ENCODE measurements around the gene CREB5. TPM values are rescaled to one million over a fixed set of nuclear protein-coding genes. Genes with fewer than 3 reads are reported as not detected.

Gene CREB5
- total RNA-seq, 4 donors from 2014 or later, result 7.8 to 29.9 (median 12.9) TPM

- no peak for TF ChIP-seq POLR2AphosphoS5 (IDR thresholded peaks at IDR 0.05)
- no peak for TF ChIP-seq POLR2A (IDR thresholded peaks at IDR 0.05)
- TF ChIP-seq CTCF (IDR thresholded peaks at IDR 0.05), result no peak
- no peak for TF ChIP-seq EP300 (IDR thresholded peaks at IDR 0.05)
- H3K9me3 ChIP-seq, result no peaks in the 10 kb centered on the region
- H3K4me3 ChIP-seq, result no peak overlapping the region
- peaks cover 0 to 37% (median 2%) of the 10 kb centered on the region in 3 donors for H3K4me1 ChIP-seq
- H3K27me3 ChIP-seq, result no peaks in the 10 kb centered on the region
- no peak for ATAC-seq
- peak overlapping the region in 2 of 4 donors; percentile 24 to 36 for H3K27ac ChIP-seq
- no peaks in the 10 kb centered on the region for H3K36me3 ChIP-seq
- 85 to 92% methylated on average over 2 to 6 of the region's 8 CpGs for WGBS, 2 donors (ENCODE audit: low coverage in 1 of 2)
These were observed 270.5 kb downstream of the CREB5 start for GRCh38 chr7:28682801-28683200.

- H3K4me1 ChIP-seq, result peaks cover 0 to 52% (median 10%) of the 10 kb centered on the region in 3 donors
- 34 to 53% methylated on average over 3 of the region's 5 CpGs for WGBS, 2 donors (ENCODE audit: low coverage in 1 of 2)
These were observed 272.4 kb downstream of the CREB5 start for GRCh38 chr7:28684650-28685241.

GRCh38 chr7:28685242-28685643, 272.9 kb downstream of the CREB5 start:
- WGBS, 2 donors (ENCODE audit: low coverage in 1 of 2), result 36 to 37% methylated on average over 7 of the region's 7 CpGs
- no peak for ATAC-seq
- H3K4me3 ChIP-seq, result peak overlapping the region; percentile 51 to 53
- peaks cover 0 to 52% (median 10%) of the 10 kb centered on the region in 3 donors for H3K4me1 ChIP-seq
- no peaks in the 10 kb centered on the region for H3K36me3 ChIP-seq
- H3K9me3 ChIP-seq, result no peaks in the 10 kb centered on the region
- TF ChIP-seq CTCF (IDR thresholded peaks at IDR 0.05), result no peak
- TF ChIP-seq POLR2A (IDR thresholded peaks at IDR 0.05), result no peak
- TF ChIP-seq POLR2AphosphoS5 (IDR thresholded peaks at IDR 0.05), result no peak
- no peak for TF ChIP-seq EP300 (IDR thresholded peaks at IDR 0.05)
- no peaks in the 10 kb centered on the region for H3K27me3 ChIP-seq
- H3K27ac ChIP-seq, result peak overlapping the region; percentile 76 to 94 (median 87)

More at GRCh38 chr7:28684650-28685241, 272.4 kb downstream of the CREB5 start:
- no peak for ATAC-seq
- Histone ChIP-seq H3K27me3 (no peaks in the 10 kb centered on the region), H3K4me3 (no peak overlapping the region), H3K27ac (peak overlapping the region; percentile 76 to 94 (median 87)), H3K36me3 (no peaks in the 10 kb centered on the region), H3K9me3 (no peaks in the 10 kb centered on the region)
- no peak for TF ChIP-seq EP300 (IDR thresholded peaks at IDR 0.05)
- no peak for TF ChIP-seq POLR2A (IDR thresholded peaks at IDR 0.05)
- no peak for TF ChIP-seq CTCF (IDR thresholded peaks at IDR 0.05)
- TF ChIP-seq POLR2AphosphoS5 (IDR thresholded peaks at IDR 0.05), result no peak

GRCh38 chr7:28685644-28686417, 273.5 kb downstream of the CREB5 start:
- Histone ChIP-seq H3K4me1 (peaks cover 0 to 52% (median 10%) of the 10 kb centered on the region in 3 donors), H3K27ac (peak overlapping the region; percentile 76 to 94 (median 87)), H3K9me3 (no peaks in the 10 kb centered on the region), H3K4me3 (peak overlapping the region; percentile 51 to 53), H3K27me3 (no peaks in the 10 kb centered on the region), H3K36me3 (no peaks in the 10 kb centered on the region)
- ATAC-seq, result peak; percentile 97
- 1 to 2% methylated on average over 9 to 14 of the region's 15 CpGs for WGBS, 2 donors (ENCODE audit: low coverage in 1 of 2)
- TF ChIP-seq EP300 (IDR thresholded peaks at IDR 0.05) (no peak), POLR2A (IDR thresholded peaks at IDR 0.05) (peak; percentile 67 to 74), POLR2AphosphoS5 (IDR thresholded peaks at IDR 0.05) (peak; percentile 98), CTCF (IDR thresholded peaks at IDR 0.05) (no peak)
